Measurements from ENCODE around the gene NTM. TPM values are rescaled to one million over a fixed set of nuclear protein-coding genes. Genes with fewer than 3 reads are reported as not detected.

The NTM gene
- total and polyA plus RNA-seq, 2 of the 8 experiments (the other 6 are each of a cell fraction or from before 2014, with no cell fraction given) = 13.4 to 20.0 TPM

DNA sequence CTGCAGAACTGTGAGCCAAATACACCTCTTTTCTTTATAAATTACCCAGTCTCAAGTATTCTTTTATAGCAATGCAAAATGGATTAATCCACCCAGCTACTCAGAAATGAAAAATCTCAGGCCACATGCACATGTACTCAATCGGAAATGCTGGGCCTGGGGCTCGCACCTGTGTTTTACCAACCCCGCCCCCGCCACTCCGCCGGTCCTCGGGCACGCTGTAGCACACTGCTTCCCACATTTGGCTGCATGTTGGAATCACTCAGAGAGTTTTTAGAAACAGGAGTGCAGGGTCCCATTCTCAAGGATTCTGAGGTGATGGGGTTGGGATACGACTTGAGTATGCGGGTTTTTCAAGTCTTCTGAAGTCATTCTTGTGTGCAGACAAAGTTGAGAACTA, 284.4 kb downstream of the NTM start (continued):
- TF ChIP-seq, protein P1, sequence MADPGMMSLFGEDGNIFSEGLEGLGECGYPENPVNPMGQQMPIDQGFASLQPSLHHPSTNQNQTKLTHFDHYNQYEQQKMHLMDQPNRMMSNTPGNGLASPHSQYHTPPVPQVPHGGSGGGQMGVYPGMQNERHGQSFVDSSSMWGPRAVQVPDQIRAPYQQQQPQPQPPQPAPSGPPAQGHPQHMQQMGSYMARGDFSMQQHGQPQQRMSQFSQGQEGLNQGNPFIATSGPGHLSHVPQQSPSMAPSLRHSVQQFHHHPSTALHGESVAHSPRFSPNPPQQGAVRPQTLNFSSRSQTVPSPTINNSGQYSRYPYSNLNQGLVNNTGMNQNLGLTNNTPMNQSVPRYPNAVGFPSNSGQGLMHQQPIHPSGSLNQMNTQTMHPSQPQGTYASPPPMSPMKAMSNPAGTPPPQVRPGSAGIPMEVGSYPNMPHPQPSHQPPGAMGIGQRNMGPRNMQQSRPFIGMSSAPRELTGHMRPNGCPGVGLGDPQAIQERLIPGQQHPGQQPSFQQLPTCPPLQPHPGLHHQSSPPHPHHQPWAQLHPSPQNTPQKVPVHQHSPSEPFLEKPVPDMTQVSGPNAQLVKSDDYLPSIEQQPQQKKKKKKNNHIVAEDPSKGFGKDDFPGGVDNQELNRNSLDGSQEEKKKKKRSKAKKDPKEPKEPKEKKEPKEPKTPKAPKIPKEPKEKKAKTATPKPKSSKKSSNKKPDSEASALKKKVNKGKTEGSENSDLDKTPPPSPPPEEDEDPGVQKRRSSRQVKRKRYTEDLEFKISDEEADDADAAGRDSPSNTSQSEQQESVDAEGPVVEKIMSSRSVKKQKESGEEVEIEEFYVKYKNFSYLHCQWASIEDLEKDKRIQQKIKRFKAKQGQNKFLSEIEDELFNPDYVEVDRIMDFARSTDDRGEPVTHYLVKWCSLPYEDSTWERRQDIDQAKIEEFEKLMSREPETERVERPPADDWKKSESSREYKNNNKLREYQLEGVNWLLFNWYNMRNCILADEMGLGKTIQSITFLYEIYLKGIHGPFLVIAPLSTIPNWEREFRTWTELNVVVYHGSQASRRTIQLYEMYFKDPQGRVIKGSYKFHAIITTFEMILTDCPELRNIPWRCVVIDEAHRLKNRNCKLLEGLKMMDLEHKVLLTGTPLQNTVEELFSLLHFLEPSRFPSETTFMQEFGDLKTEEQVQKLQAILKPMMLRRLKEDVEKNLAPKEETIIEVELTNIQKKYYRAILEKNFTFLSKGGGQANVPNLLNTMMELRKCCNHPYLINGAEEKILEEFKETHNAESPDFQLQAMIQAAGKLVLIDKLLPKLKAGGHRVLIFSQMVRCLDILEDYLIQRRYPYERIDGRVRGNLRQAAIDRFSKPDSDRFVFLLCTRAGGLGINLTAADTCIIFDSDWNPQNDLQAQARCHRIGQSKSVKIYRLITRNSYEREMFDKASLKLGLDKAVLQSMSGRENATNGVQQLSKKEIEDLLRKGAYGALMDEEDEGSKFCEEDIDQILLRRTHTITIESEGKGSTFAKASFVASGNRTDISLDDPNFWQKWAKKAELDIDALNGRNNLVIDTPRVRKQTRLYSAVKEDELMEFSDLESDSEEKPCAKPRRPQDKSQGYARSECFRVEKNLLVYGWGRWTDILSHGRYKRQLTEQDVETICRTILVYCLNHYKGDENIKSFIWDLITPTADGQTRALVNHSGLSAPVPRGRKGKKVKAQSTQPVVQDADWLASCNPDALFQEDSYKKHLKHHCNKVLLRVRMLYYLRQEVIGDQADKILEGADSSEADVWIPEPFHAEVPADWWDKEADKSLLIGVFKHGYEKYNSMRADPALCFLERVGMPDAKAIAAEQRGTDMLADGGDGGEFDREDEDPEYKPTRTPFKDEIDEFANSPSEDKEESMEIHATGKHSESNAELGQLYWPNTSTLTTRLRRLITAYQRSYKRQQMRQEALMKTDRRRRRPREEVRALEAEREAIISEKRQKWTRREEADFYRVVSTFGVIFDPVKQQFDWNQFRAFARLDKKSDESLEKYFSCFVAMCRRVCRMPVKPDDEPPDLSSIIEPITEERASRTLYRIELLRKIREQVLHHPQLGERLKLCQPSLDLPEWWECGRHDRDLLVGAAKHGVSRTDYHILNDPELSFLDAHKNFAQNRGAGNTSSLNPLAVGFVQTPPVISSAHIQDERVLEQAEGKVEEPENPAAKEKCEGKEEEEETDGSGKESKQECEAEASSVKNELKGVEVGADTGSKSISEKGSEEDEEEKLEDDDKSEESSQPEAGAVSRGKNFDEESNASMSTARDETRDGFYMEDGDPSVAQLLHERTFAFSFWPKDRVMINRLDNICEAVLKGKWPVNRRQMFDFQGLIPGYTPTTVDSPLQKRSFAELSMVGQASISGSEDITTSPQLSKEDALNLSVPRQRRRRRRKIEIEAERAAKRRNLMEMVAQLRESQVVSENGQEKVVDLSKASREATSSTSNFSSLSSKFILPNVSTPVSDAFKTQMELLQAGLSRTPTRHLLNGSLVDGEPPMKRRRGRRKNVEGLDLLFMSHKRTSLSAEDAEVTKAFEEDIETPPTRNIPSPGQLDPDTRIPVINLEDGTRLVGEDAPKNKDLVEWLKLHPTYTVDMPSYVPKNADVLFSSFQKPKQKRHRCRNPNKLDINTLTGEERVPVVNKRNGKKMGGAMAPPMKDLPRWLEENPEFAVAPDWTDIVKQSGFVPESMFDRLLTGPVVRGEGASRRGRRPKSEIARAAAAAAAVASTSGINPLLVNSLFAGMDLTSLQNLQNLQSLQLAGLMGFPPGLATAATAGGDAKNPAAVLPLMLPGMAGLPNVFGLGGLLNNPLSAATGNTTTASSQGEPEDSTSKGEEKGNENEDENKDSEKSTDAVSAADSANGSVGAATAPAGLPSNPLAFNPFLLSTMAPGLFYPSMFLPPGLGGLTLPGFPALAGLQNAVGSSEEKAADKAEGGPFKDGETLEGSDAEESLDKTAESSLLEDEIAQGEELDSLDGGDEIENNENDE (IDR thresholded peaks at IDR 0.05; ENCODE audit: insufficient replicate concordance, low read length) = no peak
- TF ChIP-seq EGR1 (IDR thresholded peaks at IDR 0.05; ENCODE audit: borderline replicate concordance, low read depth, low read length) (no peak), PHF8 (conservative IDR thresholded peaks at IDR 0.05; ENCODE audit: low read depth, low read length) (no peak), EZH2 (IDR thresholded peaks at IDR 0.05; ENCODE audit: low read depth, low read length, severe bottlenecking) (no peak), RXRA (IDR thresholded peaks at IDR 0.05; ENCODE audit: insufficient read depth, low read depth, low read length) (no peak), HDAC2 (IDR thresholded peaks at IDR 0.05; ENCODE audit: borderline replicate concordance in 1 of 2, low read depth in 2 of 2, low read length in 2 of 2) (no peak), TEAD4 (IDR thresholded peaks at IDR 0.05; ENCODE audit: low read depth, low read length) (no peak)
- TF ChIP-seq, protein P2, sequence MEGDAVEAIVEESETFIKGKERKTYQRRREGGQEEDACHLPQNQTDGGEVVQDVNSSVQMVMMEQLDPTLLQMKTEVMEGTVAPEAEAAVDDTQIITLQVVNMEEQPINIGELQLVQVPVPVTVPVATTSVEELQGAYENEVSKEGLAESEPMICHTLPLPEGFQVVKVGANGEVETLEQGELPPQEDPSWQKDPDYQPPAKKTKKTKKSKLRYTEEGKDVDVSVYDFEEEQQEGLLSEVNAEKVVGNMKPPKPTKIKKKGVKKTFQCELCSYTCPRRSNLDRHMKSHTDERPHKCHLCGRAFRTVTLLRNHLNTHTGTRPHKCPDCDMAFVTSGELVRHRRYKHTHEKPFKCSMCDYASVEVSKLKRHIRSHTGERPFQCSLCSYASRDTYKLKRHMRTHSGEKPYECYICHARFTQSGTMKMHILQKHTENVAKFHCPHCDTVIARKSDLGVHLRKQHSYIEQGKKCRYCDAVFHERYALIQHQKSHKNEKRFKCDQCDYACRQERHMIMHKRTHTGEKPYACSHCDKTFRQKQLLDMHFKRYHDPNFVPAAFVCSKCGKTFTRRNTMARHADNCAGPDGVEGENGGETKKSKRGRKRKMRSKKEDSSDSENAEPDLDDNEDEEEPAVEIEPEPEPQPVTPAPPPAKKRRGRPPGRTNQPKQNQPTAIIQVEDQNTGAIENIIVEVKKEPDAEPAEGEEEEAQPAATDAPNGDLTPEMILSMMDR (IDR thresholded peaks at IDR 0.05; ENCODE audit: control extremely low read depth in 1 of 3, insufficient read depth in 1 of 3, low read depth in 1 of 3, low read length in 3 of 3) = no peak
